H1 (cell line): ENCODE data around the gene LCE2B. TPM values are rescaled to one million over a fixed set of nuclear protein-coding genes. Genes with fewer than 3 reads are reported as not detected.

Experiments used
- CTCF ChIA-PET: fragments of 300-600 bp; sonication (Branson Sonifier 250); formaldehyde crosslinking; loops from one replicate; lab custom pipeline; 2021; ENCODE audit not compliant: partially characterized antibody; lab: Charles Lee
- POLR2A ChIA-PET: fragments of 300-600 bp; sonication (Branson Sonifier 250); formaldehyde crosslinking; loops from one replicate; lab custom pipeline; 2021; ENCODE audit warnings: inconsistent platforms; ENCODE audit not compliant: partially characterized antibody; lab: Charles Lee
- DNase-seq, 2 experiments: peaks; one replicate each; pipeline versions ENCODE4 v3.0.0 to v3.0.0-alpha.2; 2010 to 2022; ENCODE audit warnings: low spot score in 2 of 2, low read depth in 1 of 2, mixed read lengths in 1 of 2
- FAIRE-seq: peaks from 2 replicates; lab custom pipeline; 2011; peaks lifted over from hg19 to GRCh38; lab: Jason Lieb, UNC
- H2AFZ ChIP-seq: 2 replicates; pipeline ENCODE4 v1.8.1; 2012; ENCODE audit warnings: low read length, inconsistent platforms
- H2AK5ac ChIP-seq: 2 replicates; pipeline ENCODE4 v1.6.1; 2013; ENCODE audit warnings: low read depth, low read length
- H2BK120ac ChIP-seq: replicated peaks from 2 replicates; pipeline ENCODE3; 2013; ENCODE audit warnings: low read depth, low read length, inconsistent platforms
- H2BK12ac ChIP-seq: 2 replicates; pipeline ENCODE4 v1.6.1; 2013; ENCODE audit warnings: low read depth, low read length
- H2BK15ac ChIP-seq: 2 replicates; pipeline ENCODE4 v1.6.1; 2013; ENCODE audit warnings: low read length
- H2BK20ac ChIP-seq: 2 replicates; pipeline ENCODE4 v1.6.1; 2013; ENCODE audit warnings: low read length
- H2BK5ac ChIP-seq: 2 replicates; pipeline ENCODE4 v1.6.1; 2013; ENCODE audit warnings: low read depth, low read length
- H3K14ac ChIP-seq: 2 replicates; pipeline ENCODE4 v1.6.1; 2013; ENCODE audit warnings: inconsistent platforms; ENCODE audit not compliant: insufficient read length
- H3K18ac ChIP-seq: 2 replicates; pipeline ENCODE4 v1.6.1; 2013; ENCODE audit warnings: low read length; ENCODE audit errors: extremely low read depth
- H3K23ac ChIP-seq: 2 replicates; pipeline ENCODE4 v1.6.1; 2013; ENCODE audit warnings: inconsistent platforms; ENCODE audit not compliant: insufficient read length
- H3K23me2 ChIP-seq: 2 replicates; pipeline ENCODE4 v1.6.1; 2013; ENCODE audit warnings: low read depth, low read length
- H3K27ac ChIP-seq: 2 replicates; pipeline ENCODE4 v1.6.1; 2011; ENCODE audit warnings: low read depth, low read length, inconsistent platforms
- H3K27me3 ChIP-seq, 4 experiments: replicated peaks in 1 of 4; 1 replicate in 1 of 4; 2 replicates in 3 of 4; pipeline versions ENCODE4 v1.6.1 to v1.8.1; 2011 to 2013; ENCODE audit warnings: low read length in 3 of 4, mild to moderate bottlenecking in 3 of 4, inconsistent platforms in 2 of 4, mixed read lengths in 2 of 4, moderate library complexity in 1 of 4; ENCODE audit not compliant: control insufficient read depth in 3 of 4, insufficient read depth in 3 of 4; ENCODE audit errors: extremely low read depth in 1 of 4
- H3K36me3 ChIP-seq, 4 experiments: 2 replicates each; pipeline versions ENCODE4 v1.6.1 to v1.8.1; 2011 to 2013; ENCODE audit warnings: mild to moderate bottlenecking in 4 of 4, low read length in 3 of 4, moderate library complexity in 2 of 4, control low read depth in 1 of 4, inconsistent platforms in 1 of 4; ENCODE audit not compliant: insufficient read depth in 4 of 4, control insufficient read depth in 2 of 4
- H3K4ac ChIP-seq: replicated peaks from 2 replicates; pipeline ENCODE3; 2013; ENCODE audit warnings: low read length, low read depth, mixed read lengths, inconsistent platforms; ENCODE audit not compliant: insufficient read length
- H3K4me1 ChIP-seq, 4 experiments: replicated peaks in 1 of 4; 1 replicate in 1 of 4; 2 replicates in 3 of 4; pipeline versions ENCODE4 v1.6.1 to v1.8.1; 2011 to 2013; ENCODE audit warnings: low read length in 3 of 4, inconsistent platforms in 2 of 4, mixed read lengths in 1 of 4; ENCODE audit not compliant: insufficient read depth in 4 of 4, control insufficient read depth in 3 of 4
- H3K4me2 ChIP-seq, 2 experiments: 2 replicates each; pipeline versions ENCODE4 v1.6.1 to v1.8.1; 2011 to 2013; ENCODE audit warnings: low read depth in 2 of 2, low read length in 2 of 2, control low read depth in 1 of 2, inconsistent platforms in 1 of 2, mild to moderate bottlenecking in 1 of 2; ENCODE audit not compliant: insufficient read depth in 1 of 2
- H3K4me3 ChIP-seq, 4 experiments: fragments of 200-600, 300-600 bp in 1 of 4; sonication (generic), shearing (Covaris generic), sonication (Bioruptor Twin) in 1 of 4; 2 replicates each; pipeline versions ENCODE4 v1.5.1 to v1.8.1; 2011 to 2016; ENCODE audit warnings: low read length in 4 of 4, low read depth in 3 of 4, control low read depth in 2 of 4, inconsistent platforms in 2 of 4, mild to moderate bottlenecking in 2 of 4, mixed read lengths in 1 of 4, moderate library complexity in 1 of 4; ENCODE audit not compliant: insufficient read depth in 2 of 4; ENCODE audit errors: extremely low read depth in 1 of 4
- H3K56ac ChIP-seq: replicated peaks from 2 replicates; pipeline ENCODE3; 2013; ENCODE audit warnings: low read depth, mild to moderate bottlenecking, mixed read lengths, low read length, inconsistent platforms; ENCODE audit not compliant: insufficient read length
- H3K79me1 ChIP-seq: 2 replicates; pipeline ENCODE4 v1.6.1; 2013; ENCODE audit warnings: low read depth, low read length, control low read depth
- H3K79me2 ChIP-seq, 2 experiments: 2 replicates each; pipeline versions ENCODE4 v1.6.1 to v1.8.1; 2012 to 2013; ENCODE audit warnings: low read length in 2 of 2, mild to moderate bottlenecking in 2 of 2, inconsistent platforms in 1 of 2; ENCODE audit not compliant: insufficient read depth in 2 of 2, control insufficient read depth in 1 of 2
- H3K9ac ChIP-seq, 4 experiments: replicated peaks in 1 of 4; 1 replicate in 1 of 4; 2 replicates in 3 of 4; pipeline versions ENCODE4 v1.6.1 to v1.8.1; 2011 to 2013; ENCODE audit warnings: low read depth in 3 of 4, low read length in 3 of 4, control low read depth in 2 of 4, mild to moderate bottlenecking in 2 of 4, moderate library complexity in 2 of 4, inconsistent platforms in 1 of 4; ENCODE audit errors: extremely low read depth in 1 of 4
- H3K9me3 ChIP-seq, 2 experiments: 2 replicates each; pipeline versions ENCODE4 v1.6.1 to v1.8.1; 2012 to 2013; ENCODE audit warnings: mild to moderate bottlenecking in 2 of 2, moderate library complexity in 2 of 2, control low read depth in 1 of 2, inconsistent platforms in 1 of 2, low read depth in 1 of 2, low read length in 1 of 2, mixed read lengths in 1 of 2; ENCODE audit not compliant: insufficient read depth in 2 of 2
- H4K20me1 ChIP-seq, 2 experiments: replicated peaks in 1 of 2; 2 replicates each; pipeline versions ENCODE3 to v1.8.1; 2011 to 2013; ENCODE audit warnings: inconsistent platforms in 2 of 2, low read length in 2 of 2, mild to moderate bottlenecking in 1 of 2; ENCODE audit not compliant: insufficient read depth in 2 of 2, control insufficient read depth in 1 of 2
- H4K5ac ChIP-seq: 2 replicates; pipeline ENCODE4 v1.6.1; 2013; ENCODE audit warnings: low read length, low read depth, mixed read lengths, inconsistent platforms; ENCODE audit not compliant: insufficient read length
- H4K8ac ChIP-seq: 2 replicates; pipeline ENCODE4 v1.8.0; 2013; ENCODE audit warnings: mild to moderate bottlenecking, moderate library complexity, low read length, inconsistent platforms; ENCODE audit not compliant: insufficient read depth; ENCODE audit errors: extremely low read depth
- H4K91ac ChIP-seq: replicated peaks from 2 replicates; pipeline ENCODE3; 2013; ENCODE audit warnings: low read length, mixed read lengths, inconsistent platforms; ENCODE audit not compliant: insufficient read length
- CBX5 ChIP-seq: fragments of 300-800, 300-1000 bp; sonication (generic); IDR thresholded peaks from 2 replicates; pipeline ENCODE4 v1.7.1; 2016; ENCODE audit warnings: antibody characterized with exemption, low read length, low read depth
- GABPA ChIP-seq: IDR thresholded peaks from 2 replicates; pipeline ENCODE4 v1.6.1; 2011; ENCODE audit warnings: mild to moderate bottlenecking, low read length, moderate library complexity, borderline replicate concordance; ENCODE audit not compliant: insufficient read depth
- JUN ChIP-seq: IDR thresholded peaks from 2 replicates; pipeline ENCODE4 v1.6.1; 2011; ENCODE audit warnings: low read depth, mild to moderate bottlenecking, improper control_type of control experiment, low read length
- SIRT6 ChIP-seq: IDR thresholded peaks from one replicate; pipeline ENCODE4 v1.7.1; 2012; ENCODE audit warnings: low read length, inconsistent platforms
- polyA plus RNA-seq, 7 experiments: library from polyadenylated mRNA; depleted of rRNA in 3 of 7; stranded (reverse) in 5 of 7; unstranded in 2 of 7; fragments of >200 nt in 5 of 7; fragments of 200-250 nt in 2 of 7; gene quantifications; 1 replicate in 5 of 7; 2 replicates in 1 of 7; 4 replicates in 1 of 7; pipeline versions ENCODE4 v1.2.1 to v1.2.3, GENCODE V29; 2011 to 2013; ENCODE audit warnings: missing spikeins in 2 of 7, mixed read lengths in 2 of 7
- total RNA-seq: library from RNA; stranded (reverse); fragmentation: NEBNext Ultra II Directional; extraction: Animal tissue kit (Norgen Biotek cat#: 25700); gene quantifications from 2 replicates; pipeline ENCODE4 v1.2.1, GENCODE V29; 2021

Gene LCE2B
- total and polyA plus RNA-seq, 2 of the 8 experiments (the other 6 are each of a cell fraction or from before 2014, with no cell fraction given): not detected

DNA sequence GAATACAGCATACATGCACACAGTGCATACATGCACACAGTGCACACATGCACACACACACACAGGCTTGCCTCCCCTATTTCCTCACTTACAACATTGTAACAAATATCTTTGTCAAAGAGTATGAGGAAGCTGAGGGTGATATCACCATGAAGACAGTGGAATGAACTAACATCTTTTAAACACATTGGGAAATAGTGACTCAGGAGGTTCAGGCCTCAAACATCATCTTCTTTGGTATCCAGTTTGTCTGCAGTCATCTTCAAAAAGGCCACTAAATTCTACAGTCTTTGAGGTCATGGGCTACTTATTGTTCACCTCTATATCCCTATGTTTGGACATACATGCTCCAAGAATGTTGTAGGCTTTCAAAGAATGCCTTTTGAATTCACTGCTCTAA is 2.1 kb upstream of the LCE2B start:
- Histone ChIP-seq H4K5ac (no peak overlapping the region), H2BK20ac (no peak overlapping the region), H4K8ac (no peak overlapping the region), H4K91ac (no peak overlapping the region), H3K9ac (no peak overlapping the region), H3K4ac (no peak overlapping the region), H2AFZ (no peak overlapping the region), H3K36me3 (no peaks in the 10 kb centered on the region), H3K27me3 (no peaks in the 10 kb centered on the region), H2BK120ac (no peak overlapping the region), H3K23me2 (no peaks in the 10 kb centered on the region), H3K23ac (no peak overlapping the region), H2BK15ac (no peak overlapping the region), H3K79me1 (no peaks in the 10 kb centered on the region), H2BK5ac (no peak overlapping the region), H3K56ac (no peak overlapping the region), H3K27ac (no peak overlapping the region), H3K9me3 (peaks cover 59 to 80% of the 10 kb centered on the region in 2 experiments), H3K4me2 (no peak overlapping the region), H3K4me1 (no peaks in the 10 kb centered on the region), H3K4me3 (no peak overlapping the region), H2AK5ac (no peak overlapping the region), H3K14ac (no peak overlapping the region), H2BK12ac (no peak overlapping the region), H4K20me1 (no peaks in the 10 kb centered on the region), H3K18ac (no peak overlapping the region), H3K79me2 (no peaks in the 10 kb centered on the region)
- no peak for FAIRE-seq
- ChIA-PET CTCF (no interaction called here), POLR2A (no interaction called here)
- TF ChIP-seq JUN (no peak), GABPA (no peak), SIRT6 (no peak), CBX5 (no peak)
- no peak for DNase-seq
